ENCODE measurements around the gene TMC7. TPM values are rescaled to one million over a fixed set of nuclear protein-coding genes. Genes with fewer than 3 reads are reported as not detected.
A peak's percentile ranks its signal among the peaks of the same experiment; 100 is the strongest.

Gene TMC7
- total and polyA plus RNA-seq, 2 of the 13 experiments (the other 11 are each of a cell fraction or from before 2014, with no cell fraction given), result 1.2 to 5.1 TPM

- TF ChIP-seq NFYC (CRISPR knock-in tag; IDR thresholded peaks at IDR 0.05) (no peak), ISL2 (CRISPR knock-in tag; IDR thresholded peaks at IDR 0.05) (peak; percentile 61; the same call in 1 of the 2 replicates), ZNF205 (CRISPR knock-in tag; IDR thresholded peaks at IDR 0.05) (peak; percentile 93), KMT2B (CRISPR knock-in tag; IDR thresholded peaks at IDR 0.05) (peak; percentile 88), MEIS2 (CRISPR knock-in tag; IDR thresholded peaks at IDR 0.05) (peak; percentile 71), CENPBD1 (CRISPR knock-in tag; IDR thresholded peaks at IDR 0.05; ENCODE audit: borderline replicate concordance, low read depth) (no peak), ZNF207 (IDR thresholded peaks at IDR 0.05; ENCODE audit: borderline replicate concordance) (no peak), TEAD2 (CRISPR knock-in tag; IDR thresholded peaks at IDR 0.05) (no peak), BRD4 (CRISPR knock-in tag; IDR thresholded peaks at IDR 0.05) (no peak), ZNF567 (CRISPR knock-in tag; IDR thresholded peaks at IDR 0.05; ENCODE audit: borderline replicate concordance) (peak; percentile 93; the same call in 1 of the 2 replicates), ATF1 (CRISPR knock-in tag; IDR thresholded peaks at IDR 0.05) (no peak), ZNF724P (CRISPR knock-in tag; IDR thresholded peaks at IDR 0.05; ENCODE audit: borderline replicate concordance) (peak; percentile 89; the same call in 1 of the 2 replicates), ZNF484 (CRISPR knock-in tag; IDR thresholded peaks at IDR 0.05; ENCODE audit: borderline replicate concordance, low read depth) (no peak), ZNF773 (CRISPR knock-in tag; IDR thresholded peaks at IDR 0.05; ENCODE audit: borderline replicate concordance) (peak; percentile 17; the same call in 1 of the 2 replicates), ZNF768 (CRISPR knock-in tag; IDR thresholded peaks at IDR 0.05) (peak; percentile 28; the same call in 1 of the 2 replicates), SALL1 (CRISPR knock-in tag; IDR thresholded peaks at IDR 0.05) (peak; percentile 86), HNF4G (IDR thresholded peaks at IDR 0.05; ENCODE audit: borderline replicate concordance, low read depth, low read length) (no peak; the same call in 1 of the 2 replicates), HNF4G (CRISPR knock-in tag; IDR thresholded peaks at IDR 0.05; ENCODE audit: borderline replicate concordance, low read depth) (peak; percentile 88; the same call in 1 of the 2 replicates), STAT5B (CRISPR knock-in tag; IDR thresholded peaks at IDR 0.05) (no peak), HNRNPL (IDR thresholded peaks at IDR 0.05; ENCODE audit: low read depth, low read length) (peak; percentile 67; the same call in 1 of the 2 replicates), DBP (CRISPR knock-in tag; IDR thresholded peaks at IDR 0.05; ENCODE audit: not compliant biosample characterization) (no peak), NFE2L1 (CRISPR knock-in tag; IDR thresholded peaks at IDR 0.05; ENCODE audit: borderline replicate concordance) (no peak), ZNF580 (CRISPR knock-in tag; IDR thresholded peaks at IDR 0.05; ENCODE audit: borderline replicate concordance, low read depth) (no peak), ZBTB7A (CRISPR knock-in tag; IDR thresholded peaks at IDR 0.05) (peak; percentile 71; the same call in 1 of the 2 replicates), SUZ12 (IDR thresholded peaks at IDR 0.05; ENCODE audit: low read depth, low read length) (no peak), HMG20A (CRISPR knock-in tag; IDR thresholded peaks at IDR 0.05; ENCODE audit: borderline replicate concordance) (no peak), GZF1 (CRISPR knock-in tag; IDR thresholded peaks at IDR 0.05) (peak; percentile 84; the same call in 1 of the 2 replicates), ZNF574 (CRISPR knock-in tag; IDR thresholded peaks at IDR 0.05) (peak; percentile 86; the same call in 1 of the 2 replicates)
These were observed at the start of gene TMC7 (continued) for GRCh38 chr16:18983565-18984434.
